GM18511 (cell line): Measurements from ENCODE around the gene FZD4.
A peak's percentile ranks its signal among the peaks of the same experiment; 100 is the strongest.
"Not testable (repeated sequence)": the region's sequence is repeated elsewhere in the genome, so short reads cannot be mapped to it uniquely, and the experiment has no call there.

Experiments
- ATAC-seq: cut with Tn5 transposase; IDR thresholded peaks from one replicate; pipeline ENCODE4 v1.9.1; 2021; ENCODE audit warnings: mild to moderate bottlenecking, moderate library complexity; ENCODE audit not compliant: unreplicated experiment

Gene FZD4

DNA sequence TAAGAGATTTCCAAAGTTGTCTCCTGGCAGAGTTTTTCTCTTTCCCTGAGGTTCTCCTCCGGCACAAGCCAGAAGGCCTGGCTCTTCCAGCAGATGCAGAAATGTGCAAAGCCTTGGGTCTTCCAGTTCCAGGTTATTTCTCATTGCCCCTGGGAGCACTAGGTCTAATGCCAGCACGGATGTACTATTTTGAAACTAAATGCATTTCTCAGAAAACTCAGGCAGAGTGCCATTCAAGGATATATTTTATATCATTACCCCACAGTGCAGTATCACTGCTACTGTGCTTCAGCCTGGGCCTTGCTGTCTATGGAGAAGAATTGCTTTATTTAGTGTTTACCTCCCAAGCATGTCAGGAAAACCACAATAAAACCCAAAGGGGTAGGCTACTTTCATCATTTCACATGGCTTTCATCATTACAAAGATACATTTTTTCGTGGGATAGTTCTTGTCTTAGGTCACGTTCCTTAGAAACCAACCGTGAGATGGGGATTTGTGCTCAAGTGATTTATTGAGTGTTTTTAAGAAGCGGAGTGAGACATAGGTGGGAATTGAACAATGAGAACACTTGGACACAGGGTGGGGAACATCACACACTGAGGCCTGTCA, 22.4 kb upstream of the FZD4 start:
- ATAC-seq = no peak

DNA sequence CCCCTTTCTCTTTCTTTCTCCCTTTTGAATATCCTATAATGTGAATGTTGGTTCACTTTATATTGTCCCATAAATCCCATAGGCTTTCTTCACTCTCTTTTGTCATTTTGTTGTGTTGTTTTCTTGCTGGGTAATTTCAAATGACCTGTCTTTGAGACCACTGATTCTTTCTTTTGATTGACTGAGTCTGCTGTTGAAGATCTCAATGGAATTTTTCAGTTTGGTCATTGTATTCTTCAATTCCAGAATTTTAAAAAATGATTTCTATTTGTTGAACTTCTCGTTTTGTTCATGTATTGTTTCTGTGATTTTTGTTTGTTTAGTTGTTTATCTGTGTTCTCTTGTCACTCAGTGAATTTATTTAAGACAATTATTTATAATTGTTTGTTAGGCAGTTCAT, 17.5 kb upstream of the FZD4 start:
- no peak for ATAC-seq

DNA sequence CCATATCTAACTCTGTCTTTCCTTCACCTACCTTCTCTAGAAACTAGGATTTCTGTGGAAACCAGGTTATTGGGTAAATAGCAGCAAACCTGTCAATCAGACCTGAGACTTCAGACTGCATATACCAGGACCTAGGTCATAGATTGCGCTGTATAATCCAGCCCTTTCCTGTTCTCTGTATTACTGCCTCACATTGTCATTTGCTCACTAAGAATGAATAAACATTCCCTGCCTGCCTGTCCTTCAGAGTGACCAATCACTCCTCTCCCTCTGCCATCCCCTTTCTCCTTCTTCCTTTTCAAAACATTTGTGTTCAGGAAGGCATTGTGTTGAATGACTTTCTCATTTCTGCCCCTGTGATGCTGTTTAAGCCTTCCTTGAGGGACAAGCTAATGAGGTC, 14.1 kb upstream of the FZD4 start:
- ATAC-seq = no peak

DNA sequence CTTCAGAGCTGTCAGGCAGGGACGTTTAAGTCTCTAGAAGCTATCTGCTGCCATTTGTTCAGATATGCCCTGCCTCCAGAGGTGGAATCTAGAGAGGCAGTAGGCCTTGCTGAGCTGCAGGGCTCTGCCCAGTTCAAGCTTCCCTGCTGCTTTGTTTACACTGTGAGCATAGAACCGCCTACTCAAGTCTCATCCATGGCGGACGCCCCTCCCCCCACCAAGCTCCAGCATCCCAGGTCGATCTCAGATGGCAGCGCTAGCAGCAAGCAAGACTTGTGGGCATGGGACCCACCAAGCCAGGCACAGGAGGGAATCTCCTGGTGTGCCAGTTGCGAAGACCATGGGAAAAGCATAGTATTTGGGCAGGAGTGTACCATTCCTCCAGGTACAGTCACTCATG, 12.4 kb upstream of the FZD4 start:
- not testable (repeated sequence) for ATAC-seq

DNA sequence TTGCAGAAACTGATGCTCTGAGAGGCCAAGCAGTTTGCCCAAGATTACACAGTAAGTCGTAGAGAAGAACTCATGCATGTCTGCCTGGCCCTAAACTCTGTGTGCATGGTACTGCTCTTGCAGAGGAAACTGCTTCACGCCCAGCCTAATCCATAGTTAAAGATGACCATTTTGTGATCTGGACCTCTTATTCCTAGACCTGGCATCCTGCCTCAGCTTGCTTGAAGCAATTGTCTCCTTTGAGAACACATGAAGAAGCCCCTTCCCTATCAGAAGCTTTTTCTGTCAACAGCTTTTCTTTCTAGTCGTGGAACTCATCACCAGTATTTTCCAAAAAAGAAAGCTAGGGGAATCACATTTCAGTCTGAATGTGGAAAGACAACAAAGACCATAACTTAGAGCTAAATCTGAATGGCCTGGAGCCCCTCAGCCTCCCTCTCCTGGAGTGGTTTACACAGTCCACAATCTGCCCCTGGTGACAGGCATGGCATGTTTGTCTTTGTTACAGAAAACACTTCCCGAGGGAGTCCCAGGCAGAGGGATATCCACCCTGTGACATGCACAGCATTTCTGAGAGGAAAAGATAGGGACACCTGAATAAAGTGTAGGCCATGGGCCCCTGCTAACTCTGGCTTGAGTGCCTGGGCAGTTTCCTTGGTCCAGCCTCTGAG, 2.9 kb upstream of the FZD4 start:
- no peak for ATAC-seq

DNA sequence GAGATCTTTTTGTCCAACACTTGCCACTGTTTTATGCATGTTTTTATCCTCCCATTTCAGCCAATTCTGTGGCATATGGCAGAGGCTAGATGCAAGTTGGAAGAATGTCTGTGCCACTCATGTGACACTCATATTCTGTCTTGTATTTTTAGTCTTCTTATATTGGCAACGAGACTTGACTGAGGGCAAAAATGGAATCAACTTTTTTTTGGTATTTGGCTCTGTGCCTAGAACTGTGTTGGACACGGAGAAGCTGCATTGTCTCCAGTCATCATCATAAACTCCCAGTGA, 1.7 kb upstream of the FZD4 start:
- ATAC-seq = no peak

DNA sequence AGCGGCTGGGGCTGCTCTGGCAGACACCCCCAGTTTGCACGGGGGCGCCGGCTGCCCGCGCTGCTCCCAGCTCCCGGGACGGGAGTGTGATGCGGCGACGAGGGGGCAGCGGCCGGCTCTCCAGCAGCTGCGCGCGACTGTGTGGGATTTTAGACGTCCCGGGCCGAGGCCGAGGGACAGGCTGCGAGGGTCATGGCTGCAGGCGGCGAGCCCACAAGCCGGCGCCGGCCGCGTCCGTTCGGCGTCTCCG, 159 bp downstream of the FZD4 start:
- no peak for ATAC-seq

DNA sequence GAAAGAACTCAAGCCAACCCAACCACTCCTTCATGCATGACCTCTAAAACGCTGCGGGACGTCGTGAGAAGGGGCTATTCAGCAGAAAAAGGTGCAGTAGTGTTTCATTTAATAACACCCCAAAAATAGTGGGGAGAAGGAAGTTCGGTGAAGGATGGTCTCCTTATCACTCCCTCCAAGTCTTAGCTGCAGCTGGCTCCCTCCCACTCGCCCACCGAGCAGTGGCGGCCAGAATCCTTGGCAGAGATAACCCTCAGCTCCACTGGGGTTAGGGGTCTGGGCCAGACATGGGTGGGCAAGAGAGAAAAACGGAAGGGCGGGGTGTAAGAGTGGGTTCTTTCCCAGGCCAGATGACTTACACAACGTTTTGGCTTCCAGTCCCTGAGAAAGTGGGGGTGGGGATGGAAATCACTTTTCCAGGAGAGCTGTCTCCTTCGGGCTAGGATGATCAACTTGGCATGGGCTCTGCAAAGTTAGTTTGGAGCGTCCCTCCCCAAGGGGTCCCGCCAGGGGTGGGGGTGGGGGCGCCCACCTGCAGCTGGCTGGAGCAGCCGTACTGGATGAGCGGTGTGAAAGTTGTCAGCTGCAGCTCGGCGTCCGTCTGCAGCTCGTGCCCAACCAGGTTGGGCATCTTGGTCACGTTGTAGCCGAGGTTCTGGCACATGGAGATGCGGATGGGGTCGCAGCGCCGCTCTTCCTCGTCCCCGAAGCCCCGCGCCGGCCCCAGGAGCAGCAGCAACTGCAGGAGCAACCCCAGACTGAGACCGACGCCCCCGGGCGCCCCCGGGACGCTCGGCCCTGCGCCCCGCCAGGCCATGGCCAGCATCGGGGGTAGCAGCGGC, 705 bp downstream of the FZD4 start:
- ATAC-seq = no peak

DNA sequence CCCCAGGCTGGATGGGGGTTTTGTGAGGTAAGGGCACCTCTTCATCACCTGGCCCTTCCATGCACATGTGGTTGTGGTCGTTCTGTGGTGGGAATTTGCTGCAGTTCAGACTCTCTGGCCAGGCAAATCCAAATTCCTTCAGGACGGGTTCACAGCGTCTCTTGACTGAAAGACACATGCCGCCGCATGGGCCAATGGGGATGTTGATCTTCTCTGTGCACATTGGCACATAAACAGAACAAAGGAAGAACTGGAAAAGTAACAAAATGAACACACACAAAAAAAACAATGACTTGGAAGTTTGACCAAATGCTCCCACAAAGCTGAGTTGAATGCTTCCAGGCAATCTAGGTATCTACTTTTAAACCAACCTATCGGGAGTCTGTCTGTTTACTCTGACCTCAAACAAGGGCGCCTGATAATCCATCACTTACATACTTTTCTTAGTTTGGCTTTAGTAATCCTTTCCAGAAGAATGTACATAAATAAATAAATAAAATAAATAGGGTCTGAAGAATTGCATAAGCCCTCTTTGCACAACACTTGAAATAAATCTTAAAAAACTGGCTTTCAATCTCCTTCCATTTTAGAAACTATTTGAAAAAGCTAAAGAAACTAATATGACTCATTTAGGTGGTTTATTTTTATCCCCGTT, 2.8 kb downstream of the FZD4 start:
- ATAC-seq = no peak

DNA sequence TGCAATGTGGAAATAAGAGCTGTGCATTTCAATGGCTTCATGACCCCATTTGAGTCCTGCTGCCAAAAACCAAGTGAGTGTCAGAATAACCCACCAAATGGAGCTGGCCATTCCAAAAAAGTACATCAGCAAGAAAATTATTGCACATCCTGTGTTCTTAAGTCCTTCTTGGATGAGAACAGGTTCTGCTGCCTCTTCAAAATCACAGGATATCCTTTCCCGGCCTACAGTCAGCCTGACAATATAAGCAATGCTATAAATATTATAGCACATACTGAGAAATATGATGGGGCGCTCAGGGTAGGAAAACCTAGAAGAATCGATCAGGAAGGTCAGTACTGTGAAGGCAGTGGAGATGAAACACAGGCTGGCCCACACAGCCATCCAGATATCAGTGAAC, 3.5 kb downstream of the FZD4 start:
- ATAC-seq = no peak

DNA sequence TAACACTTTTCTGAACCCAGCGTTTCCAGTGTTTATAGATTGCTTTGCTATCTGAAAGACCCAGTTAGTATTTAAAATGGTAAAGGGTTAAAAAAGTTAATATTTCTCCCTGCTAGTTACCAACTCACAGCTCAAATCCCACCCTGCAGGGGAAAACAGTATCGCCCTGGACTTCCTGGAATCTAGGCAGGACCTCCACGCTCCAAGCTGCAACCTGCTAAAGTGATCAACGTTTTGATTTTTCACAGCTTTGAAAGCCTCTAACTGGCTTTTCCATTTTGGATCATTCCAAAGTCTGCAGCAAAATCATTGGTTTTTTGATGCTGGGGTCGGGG, 4.6 kb downstream of the FZD4 start:
- ATAC-seq = no peak

DNA sequence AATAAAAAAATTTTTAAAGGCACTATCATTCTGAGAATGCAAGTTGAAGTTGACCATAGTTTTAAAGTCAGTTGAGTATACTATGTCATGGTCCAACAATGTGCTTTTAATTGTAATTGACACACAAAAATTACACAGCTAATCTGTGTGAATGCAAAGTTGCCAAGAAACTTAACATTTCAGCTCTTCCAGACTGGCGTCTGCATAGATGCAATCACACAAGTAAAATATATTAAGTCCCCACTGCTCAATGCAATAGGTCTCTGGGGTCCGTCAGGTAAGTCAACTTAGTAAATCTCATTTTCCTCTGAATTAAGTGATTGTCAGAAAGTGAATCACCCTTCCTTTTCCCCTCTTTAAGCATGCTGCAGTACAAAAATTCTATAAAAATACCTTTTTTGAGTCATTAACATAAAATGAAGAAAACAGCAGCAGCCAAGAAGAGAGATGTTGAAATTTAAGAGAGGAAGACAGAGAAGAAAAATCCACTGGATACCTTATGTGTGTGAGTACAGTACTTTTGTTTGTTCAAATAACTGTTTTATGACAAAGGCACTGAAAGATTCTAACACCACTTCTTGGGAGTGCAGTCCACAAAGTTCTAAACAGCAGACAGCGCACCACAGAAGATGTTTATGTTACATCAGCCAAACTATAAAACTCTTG, 5.1 kb downstream of the FZD4 start:
- no peak for ATAC-seq

DNA sequence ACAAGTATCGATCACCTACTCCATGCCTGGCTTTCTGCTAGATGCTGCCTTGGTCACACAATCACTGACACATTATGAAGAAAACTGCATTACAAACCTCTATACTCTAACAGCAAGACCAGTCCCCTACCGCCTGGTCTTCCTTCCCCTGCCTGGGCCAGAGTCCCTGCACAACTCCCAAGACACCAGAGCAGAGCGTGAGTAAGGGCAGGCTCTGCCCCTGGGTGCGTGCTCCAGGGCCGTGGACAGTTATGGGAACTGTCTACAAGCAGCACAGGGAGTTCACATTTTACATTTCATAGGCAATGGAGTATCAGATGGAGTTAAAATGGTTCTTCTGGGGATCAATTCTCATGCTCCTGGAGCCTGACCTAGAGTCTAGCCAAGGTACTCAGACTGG, 6.5 kb downstream of the FZD4 start:
- ATAC-seq = no peak

DNA sequence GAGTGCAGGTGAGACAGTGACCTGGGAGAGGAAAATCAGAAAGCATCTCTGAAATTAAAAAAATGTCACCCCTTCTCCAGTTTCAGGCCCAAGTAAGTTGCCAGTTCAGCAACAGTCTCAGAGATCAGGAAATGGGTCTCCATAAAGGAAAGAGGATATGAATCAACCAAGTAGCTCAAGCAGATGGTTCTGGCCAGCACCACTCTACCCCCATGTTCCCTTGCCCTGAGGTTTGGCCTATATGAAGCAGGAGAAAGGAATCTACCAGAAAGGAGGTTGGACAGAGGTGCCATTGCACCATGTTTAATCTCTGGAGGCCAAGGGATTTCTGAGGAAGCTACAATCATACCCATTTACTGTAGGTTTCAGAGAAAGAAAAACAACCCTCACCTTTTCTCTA, 7.7 kb downstream of the FZD4 start:
- no peak for ATAC-seq

DNA sequence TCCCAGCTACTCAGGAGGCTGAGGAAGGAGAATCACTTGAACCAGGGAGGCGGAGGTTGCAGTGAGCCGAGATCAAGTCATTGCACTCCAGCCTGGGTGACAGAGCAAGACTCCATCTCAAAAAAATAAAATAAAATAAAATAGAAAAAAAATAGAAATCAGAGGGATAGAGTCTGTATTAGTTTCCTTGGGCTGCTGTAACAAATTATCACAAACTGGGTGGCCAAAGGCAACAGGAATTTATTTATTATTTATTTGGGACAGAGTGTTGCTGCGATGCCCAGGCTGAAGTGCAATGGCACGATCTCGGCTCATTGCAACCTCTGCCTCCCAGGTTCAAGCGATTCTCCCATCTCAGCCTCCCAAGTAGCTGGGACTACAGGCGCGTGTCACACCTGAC, 11.7 kb downstream of the FZD4 start:
- not testable (repeated sequence) for ATAC-seq

DNA sequence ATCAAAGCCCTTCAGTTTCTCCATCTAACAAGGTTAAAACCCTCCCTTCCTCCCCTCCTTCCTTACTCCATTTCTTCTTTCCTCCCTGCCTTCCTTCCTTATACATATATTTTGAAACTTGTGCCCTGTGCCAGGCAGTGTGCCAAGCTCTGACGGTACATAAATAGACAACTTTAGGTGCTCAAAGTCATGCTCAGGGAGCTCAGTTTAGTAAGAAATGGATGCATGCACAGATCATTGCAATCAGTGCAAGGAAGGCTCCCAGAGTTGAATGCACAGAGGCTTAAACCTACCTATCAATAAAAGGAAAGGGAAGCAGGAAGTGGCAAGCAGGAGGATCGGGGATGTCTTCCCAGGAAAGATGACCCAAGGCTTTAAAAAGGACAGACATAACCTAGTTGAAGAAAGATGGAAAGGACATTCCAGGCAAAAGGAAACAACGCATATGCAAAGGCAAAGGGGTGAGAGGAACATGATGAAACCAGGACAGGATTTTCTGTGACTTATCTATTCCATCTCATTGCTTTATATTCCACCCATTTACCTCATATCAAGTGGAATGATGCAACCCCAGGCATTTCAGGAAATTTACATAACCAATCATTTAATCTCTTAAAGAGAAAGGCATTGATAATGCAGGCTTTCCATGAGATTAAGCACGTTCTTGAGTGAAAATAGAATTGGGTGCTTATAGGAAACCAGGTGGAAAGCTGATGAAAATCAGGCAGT, 13.2 kb downstream of the FZD4 start:
- ATAC-seq = no peak

DNA sequence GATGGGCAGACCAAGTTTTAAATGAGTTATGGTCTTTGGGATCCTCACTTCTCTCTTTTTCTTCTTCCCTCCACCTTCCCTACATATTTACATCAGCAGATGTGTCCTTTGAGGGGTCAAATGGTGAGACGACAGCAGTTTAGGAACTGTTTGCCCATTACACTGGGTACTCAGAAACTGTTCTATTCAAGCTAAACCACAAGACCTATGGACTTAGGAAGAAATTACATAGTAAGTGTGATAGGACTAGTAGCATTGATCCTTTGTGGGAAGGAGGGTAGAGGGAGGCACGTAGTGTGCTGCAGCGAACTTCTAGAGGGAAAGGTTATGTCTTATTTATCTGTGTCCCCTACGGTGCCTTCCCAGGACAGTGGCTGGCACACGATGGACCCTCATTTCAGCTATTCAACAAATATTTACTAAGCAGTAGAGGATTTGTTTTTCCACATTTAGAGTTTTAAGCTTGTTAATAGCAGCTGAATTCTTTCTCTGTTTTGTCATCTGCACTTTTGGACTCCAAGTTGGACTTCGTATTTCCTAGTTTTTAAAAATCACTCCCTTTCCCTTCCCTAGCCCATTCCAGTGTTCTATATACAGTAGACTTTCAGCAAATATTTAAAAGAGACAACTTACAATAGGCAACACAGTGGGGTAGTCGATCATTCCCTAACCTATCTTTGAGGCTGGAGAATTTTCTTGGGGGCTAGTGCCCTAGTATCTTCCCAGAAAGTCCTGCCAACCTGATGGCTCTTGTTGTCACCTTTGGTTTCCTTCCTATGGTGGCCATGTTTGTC, 13.9 kb downstream of the FZD4 start:
- ATAC-seq = no peak

DNA sequence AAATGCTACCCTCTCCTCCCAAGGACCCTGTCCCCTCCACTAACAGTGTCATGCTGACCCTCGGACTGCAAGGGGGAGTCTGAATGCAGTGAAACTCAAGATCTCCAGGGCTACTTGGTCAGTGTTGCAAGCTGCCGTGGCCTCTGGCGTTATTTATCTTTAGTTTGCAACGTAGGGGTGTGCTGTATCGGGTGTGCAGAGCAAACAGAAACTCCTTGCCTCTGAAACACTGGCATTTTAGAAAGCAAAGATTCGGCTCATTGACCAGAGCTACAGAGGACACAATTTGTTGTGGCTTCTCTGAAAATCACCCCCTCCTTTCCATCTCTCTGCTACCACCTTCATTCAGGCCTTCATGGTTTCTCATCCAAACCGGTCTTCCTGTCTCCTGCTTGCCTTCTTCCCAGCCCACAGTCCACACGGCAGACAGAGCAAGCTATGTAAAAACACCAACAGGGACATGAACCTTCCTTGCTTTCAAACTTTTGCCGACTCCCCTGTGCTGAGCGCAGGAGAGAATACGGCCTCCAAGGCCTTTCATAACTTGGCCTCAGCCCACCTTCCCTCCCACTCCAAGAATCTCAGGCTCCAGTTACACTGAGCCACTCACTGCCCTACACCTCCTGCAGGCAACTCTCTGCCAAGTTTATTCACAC, 14.9 kb downstream of the FZD4 start:
- no peak for ATAC-seq

DNA sequence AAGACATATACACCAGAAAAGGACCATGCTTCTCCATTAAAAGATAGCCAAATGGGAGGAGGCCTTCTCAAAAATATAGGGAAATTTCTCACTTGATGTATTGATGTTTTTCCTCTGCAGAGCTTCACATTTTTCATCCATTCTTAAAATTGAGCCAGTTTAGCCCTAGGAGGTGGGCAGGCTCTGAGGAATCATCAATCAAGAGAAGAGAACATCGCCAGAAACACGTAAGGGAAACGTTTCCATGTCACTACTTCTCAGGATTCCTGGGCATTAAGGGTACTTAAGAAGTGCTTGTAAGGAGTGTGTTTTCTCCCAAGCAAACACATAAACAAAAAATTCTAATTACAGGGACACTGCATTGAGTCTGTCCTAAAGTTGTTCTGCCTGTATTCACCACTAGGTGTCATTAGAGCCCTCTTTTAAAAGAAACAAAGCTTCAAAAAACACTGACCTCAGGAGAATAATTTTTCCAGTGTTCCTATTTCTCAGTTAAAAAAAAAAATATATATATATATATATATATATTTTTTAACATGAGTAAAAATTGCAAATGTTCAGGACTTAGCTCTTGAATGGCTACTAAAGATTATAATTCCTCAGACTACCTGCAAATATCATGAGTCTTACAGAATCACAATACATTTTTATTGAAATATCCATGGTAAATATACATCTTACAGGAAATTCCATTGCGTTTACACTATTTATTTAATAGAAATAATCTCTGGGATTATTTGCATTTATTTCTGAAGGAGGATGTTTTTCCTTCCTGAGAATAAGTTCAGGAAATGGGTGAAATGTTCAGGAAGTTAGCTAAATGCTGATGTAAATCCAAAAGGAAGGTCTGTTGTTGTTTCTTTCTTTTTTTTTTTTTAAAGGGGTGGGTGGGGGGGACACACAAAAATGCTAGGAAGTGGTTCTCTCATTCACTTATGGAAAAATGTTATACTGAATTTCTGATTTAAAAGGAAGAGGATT, 16.0 kb downstream of the FZD4 start:
- peak; percentile 73 for ATAC-seq
